ENCODE data around the gene MFSD2A. TPM values are rescaled to one million over a fixed set of nuclear protein-coding genes. Genes with fewer than 3 reads are reported as not detected.
A peak's percentile ranks its signal among the peaks of the same experiment; 100 is the strongest.

MFSD2A gene
- total RNA-seq, 3 donors from 2014 or later = 3.0 to 61.5 (median 7.9) TPM

DNA sequence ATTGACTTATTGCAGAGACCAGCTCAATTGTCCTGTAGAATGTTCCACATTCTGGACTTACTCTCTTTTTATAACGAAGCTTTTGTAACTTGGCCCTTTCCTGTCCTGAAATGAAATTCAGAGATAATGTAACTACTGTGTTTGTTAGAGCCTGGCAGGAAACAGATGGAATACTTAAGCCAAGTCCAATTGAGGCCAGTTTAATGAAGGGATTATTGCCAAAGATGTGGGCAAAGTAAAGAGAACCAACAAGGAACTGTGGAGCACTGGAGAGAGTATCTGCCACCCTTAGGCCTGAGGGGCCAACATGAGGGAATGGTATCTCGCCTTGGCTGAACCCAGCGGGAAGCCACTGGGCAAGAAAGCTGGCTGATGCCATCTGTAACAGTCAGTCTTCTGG is 32.9 kb downstream of the MFSD2A start:
- no peaks in the 10 kb centered on the region for H3K9me3 ChIP-seq
- intact Hi-C loops (cut with DNase I; ENCODE audit: low total_unique reads) = no loop called here
- TF ChIP-seq, protein P1, sequence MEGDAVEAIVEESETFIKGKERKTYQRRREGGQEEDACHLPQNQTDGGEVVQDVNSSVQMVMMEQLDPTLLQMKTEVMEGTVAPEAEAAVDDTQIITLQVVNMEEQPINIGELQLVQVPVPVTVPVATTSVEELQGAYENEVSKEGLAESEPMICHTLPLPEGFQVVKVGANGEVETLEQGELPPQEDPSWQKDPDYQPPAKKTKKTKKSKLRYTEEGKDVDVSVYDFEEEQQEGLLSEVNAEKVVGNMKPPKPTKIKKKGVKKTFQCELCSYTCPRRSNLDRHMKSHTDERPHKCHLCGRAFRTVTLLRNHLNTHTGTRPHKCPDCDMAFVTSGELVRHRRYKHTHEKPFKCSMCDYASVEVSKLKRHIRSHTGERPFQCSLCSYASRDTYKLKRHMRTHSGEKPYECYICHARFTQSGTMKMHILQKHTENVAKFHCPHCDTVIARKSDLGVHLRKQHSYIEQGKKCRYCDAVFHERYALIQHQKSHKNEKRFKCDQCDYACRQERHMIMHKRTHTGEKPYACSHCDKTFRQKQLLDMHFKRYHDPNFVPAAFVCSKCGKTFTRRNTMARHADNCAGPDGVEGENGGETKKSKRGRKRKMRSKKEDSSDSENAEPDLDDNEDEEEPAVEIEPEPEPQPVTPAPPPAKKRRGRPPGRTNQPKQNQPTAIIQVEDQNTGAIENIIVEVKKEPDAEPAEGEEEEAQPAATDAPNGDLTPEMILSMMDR (IDR thresholded peaks at IDR 0.05) = no peak
- TF ChIP-seq POLR2AphosphoS5 (IDR thresholded peaks at IDR 0.05) (peak in 1 of 3 donors; percentile 30), POLR2A (IDR thresholded peaks at IDR 0.05) (no peak)
- H3K4me3 ChIP-seq = no peak overlapping the region
- peak in 1 of 2 donors; percentile 58 for DNase-seq (ENCODE audit: low spot score in 2 of 2)
- no peaks in the 10 kb centered on the region for H3K36me3 ChIP-seq
- no peaks in the 10 kb centered on the region for H3K27me3 ChIP-seq
- H3K4me1 ChIP-seq = peaks cover 0 to 4% of the 10 kb centered on the region in 2 donors
- H3K27ac ChIP-seq = peak overlapping the region; percentile 64 to 67

DNA sequence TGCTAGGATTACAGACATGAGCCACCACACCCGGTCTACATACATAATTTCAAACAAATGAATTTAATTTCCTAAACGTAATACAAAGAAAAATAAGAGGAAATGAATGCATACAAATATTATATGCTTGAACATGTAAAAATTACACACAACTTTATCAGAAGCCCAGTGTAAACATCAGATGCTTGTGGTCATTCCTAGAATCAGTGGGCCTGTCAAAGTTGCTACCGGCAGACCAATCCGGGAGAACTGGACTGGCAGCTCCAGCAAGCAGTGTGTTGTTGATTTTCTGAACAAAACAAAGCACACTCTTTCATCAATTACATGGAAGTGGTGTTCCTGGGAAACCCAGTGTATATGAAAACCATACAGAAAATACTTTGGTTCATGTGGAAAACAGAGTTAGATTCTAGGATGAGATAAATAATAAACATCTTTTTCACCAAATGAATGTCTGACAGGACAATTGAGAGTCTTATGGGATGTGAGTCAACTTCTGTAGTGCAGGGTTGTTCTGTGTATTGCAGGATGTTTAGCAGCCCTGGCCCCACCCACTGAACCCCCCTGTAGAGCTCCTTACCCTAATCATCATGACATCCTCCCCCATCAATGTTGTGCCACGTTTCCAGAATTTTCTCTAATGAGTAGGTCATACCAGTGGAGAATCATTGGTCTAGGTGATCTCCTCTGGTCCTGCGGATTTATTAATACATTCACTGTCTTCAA is 33.8 kb downstream of the MFSD2A start:
- TF ChIP-seq, protein P1 (IDR thresholded peaks at IDR 0.05) = no peak
- peak in 1 of 3 donors; percentile 52 for TF ChIP-seq POLR2AphosphoS5 (IDR thresholded peaks at IDR 0.05)
- H3K27ac ChIP-seq = peak overlapping the region; percentile 64 to 67

DNA sequence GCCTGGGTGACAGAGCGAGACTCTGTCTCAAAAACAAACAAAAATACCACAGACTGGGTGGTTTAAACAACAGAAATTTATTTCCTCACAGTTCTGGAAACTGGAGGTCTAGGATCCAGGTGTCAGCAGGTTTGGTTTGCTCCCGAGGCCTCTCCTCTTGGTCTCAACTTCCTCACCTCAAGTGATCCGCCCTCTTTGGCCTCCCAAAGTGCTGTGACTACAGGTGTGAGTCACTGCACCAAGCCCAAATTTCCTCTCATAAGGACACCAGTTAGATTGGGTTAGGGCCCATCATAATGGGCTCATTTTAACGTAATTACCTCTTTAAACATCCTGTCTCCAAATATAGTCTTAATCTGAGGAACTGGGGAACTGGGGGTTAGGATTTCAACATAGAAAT is 35.5 kb downstream of the MFSD2A start:
- H3K4me3 ChIP-seq = no peak overlapping the region

More for the DNA sequence above, 33.8 kb downstream of the MFSD2A start:
- peaks cover 0 to 4% of the 10 kb centered on the region in 2 donors for H3K4me1 ChIP-seq
- H3K9me3 ChIP-seq = no peaks in the 10 kb centered on the region
- peak; percentile 67 to 69 for DNase-seq (ENCODE audit: low spot score in 2 of 2)
- H3K4me3 ChIP-seq = no peak overlapping the region
- intact Hi-C loops (cut with DNase I; ENCODE audit: low total_unique reads) = no loop called here
- H3K27me3 ChIP-seq = no peaks in the 10 kb centered on the region
- no peaks in the 10 kb centered on the region for H3K36me3 ChIP-seq

DNA sequence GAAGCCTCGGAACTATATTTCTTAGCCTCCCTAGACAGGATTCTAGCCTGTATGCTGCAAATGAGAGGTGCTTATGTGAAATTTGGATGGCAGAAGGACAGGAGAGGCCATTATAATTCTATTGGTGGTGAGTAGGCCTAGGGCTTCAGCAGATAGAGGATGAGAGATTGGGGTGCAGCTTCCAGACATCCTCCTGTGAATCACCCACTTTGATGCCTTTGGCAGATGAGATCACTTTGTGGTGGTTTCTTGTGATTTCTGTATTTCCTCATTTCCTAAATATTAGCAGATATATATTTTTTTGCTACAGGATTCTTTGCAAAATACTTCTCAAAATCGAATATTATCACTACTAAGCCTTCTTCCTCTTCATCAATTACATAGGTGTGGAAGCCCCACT is 37.3 kb downstream of the MFSD2A start:
- Histone ChIP-seq H3K27ac (no peak overlapping the region), H3K27me3 (no peaks in the 10 kb centered on the region), H3K4me1 (peaks cover 0 to 4% of the 10 kb centered on the region in 2 donors), H3K9me3 (no peaks in the 10 kb centered on the region), H3K4me3 (no peak overlapping the region), H3K36me3 (no peaks in the 10 kb centered on the region)
- TF ChIP-seq, protein P1 (IDR thresholded peaks at IDR 0.05) = no peak
- TF ChIP-seq POLR2AphosphoS5 (IDR thresholded peaks at IDR 0.05) = no peak
- TF ChIP-seq POLR2A (IDR thresholded peaks at IDR 0.05) = no peak
- intact Hi-C loops (cut with DNase I; ENCODE audit: low total_unique reads) = no loop called here
- DNase-seq (ENCODE audit: low spot score in 2 of 2) = no peak

More for the DNA sequence above, 35.5 kb downstream of the MFSD2A start:
- Histone ChIP-seq H3K36me3 (no peaks in the 10 kb centered on the region), H3K9me3 (no peaks in the 10 kb centered on the region), H3K27me3 (no peaks in the 10 kb centered on the region), H3K27ac (no peak overlapping the region), H3K4me1 (peaks cover 0 to 4% of the 10 kb centered on the region in 2 donors)
- TF ChIP-seq, protein P1 (IDR thresholded peaks at IDR 0.05) = no peak
- TF ChIP-seq POLR2AphosphoS5 (IDR thresholded peaks at IDR 0.05) (no peak), POLR2A (IDR thresholded peaks at IDR 0.05) (no peak)
- no peak for DNase-seq (ENCODE audit: low spot score in 2 of 2)
- intact Hi-C loops (cut with DNase I; ENCODE audit: low total_unique reads) = no loop called here

DNA sequence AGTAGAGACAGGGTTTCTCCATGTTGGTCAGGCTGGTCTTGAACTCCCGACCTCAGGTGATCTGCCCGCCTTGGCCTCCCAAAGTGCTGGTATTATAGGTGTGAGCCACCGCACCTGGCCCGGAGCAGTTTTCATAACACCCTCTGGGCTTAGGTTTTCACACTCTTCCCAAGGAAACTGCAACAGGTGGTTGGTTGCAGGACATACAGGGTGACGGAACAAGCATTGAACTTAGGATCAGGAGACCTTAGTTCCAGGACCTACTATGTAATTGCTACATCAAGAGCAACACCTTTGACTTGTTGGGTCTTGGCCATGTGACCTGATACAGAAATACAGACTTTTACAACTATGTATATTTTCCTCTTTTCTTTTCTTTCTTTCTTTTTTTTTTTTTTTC is 37.9 kb downstream of the MFSD2A start:
- H3K4me3 ChIP-seq = no peak overlapping the region
- H3K36me3 ChIP-seq = no peaks in the 10 kb centered on the region
- no peaks in the 10 kb centered on the region for H3K27me3 ChIP-seq
- no peak for DNase-seq (ENCODE audit: low spot score in 2 of 2)
- TF ChIP-seq, protein P1 (IDR thresholded peaks at IDR 0.05) = no peak
- H3K27ac ChIP-seq = no peak overlapping the region
- intact Hi-C loops (cut with DNase I; ENCODE audit: low total_unique reads) = no loop called here
- peaks cover 0 to 4% of the 10 kb centered on the region in 2 donors for H3K4me1 ChIP-seq
- H3K9me3 ChIP-seq = no peaks in the 10 kb centered on the region
